GM18909 (cell line): ENCODE results near the gene ALG2.
A peak's percentile ranks its signal among the peaks of the same experiment; 100 is the strongest.

Experiments
- ATAC-seq: cut with Tn5 transposase; IDR thresholded peaks from one replicate; pipeline ENCODE4 v1.9.1; 2021; ENCODE audit warnings: mild to moderate bottlenecking; ENCODE audit not compliant: unreplicated experiment, poor library complexity

ALG2 gene

DNA sequence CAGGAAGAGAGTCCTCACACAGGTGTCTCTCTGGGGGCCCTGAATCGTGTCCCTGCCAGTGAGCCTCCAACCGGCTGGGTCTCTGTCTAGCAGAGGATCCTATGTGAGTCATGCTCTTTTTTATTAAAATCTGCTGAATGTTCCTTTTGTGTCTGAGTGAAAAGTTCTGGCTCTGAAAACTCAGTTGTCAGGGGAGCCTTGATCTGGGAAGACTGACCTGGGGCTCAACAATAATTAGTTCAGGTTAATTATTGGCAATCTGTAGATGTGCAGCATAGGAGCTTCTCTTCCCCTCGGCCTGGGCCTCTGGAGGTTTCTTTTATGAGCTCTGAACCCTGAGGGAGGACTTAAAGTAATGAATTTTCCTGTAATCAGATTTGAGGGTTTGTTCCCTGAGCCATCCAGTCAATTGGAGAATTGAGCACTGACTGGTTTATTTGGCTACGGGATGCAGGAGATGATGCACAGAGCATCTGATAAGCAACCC is 45.2 kb downstream of the ALG2 start:
- ATAC-seq = no peak

GRCh38 chr9:99173570-99174504 is 47.9 kb downstream of the ALG2 start:
- ATAC-seq = peak; percentile 75

DNA sequence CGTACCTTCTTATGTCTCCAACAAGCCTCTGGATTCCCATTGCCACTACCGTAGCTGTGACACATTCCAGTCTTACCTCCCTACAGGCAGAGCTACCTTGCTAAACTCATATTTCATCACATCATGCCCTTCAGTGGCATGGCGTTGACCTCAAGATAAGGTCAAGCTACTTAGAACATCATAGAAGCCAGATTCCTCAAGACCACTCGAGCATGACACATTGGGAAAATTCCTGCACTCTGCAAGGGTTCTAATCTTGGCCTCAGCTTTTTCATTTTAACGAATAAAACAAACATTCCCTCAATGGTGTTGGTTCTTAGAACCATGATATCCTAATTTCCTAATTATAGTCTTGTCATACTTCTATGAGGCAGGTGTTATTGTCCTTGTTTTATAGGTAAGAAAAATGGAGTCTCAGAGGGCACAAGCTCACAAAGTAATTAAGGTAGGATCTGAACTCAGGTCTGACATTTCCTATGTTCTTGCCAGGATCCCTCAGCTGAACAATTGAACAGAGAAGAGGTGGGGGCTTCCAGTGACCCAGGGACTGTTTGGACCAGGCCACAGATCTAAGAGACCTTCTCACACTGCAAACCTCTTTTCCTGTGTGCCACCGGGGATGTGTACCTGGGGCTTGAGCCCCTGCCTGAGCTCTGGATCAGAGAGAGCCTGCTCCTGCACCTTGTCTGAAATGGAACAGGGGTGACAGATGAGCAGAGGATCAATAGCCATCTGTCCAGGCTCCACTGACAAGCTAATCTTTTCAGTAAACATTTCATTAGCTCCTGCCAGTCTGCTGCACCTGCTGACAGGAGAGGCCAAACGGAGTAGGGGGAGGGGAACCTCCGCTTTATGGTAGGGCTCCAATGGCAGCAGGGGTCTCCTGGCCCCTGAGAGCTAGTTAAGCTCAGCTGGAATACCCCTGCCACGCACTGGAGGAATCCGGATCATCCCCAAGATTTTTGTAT is 49.3 kb downstream of the ALG2 start:
- no peak for ATAC-seq

DNA sequence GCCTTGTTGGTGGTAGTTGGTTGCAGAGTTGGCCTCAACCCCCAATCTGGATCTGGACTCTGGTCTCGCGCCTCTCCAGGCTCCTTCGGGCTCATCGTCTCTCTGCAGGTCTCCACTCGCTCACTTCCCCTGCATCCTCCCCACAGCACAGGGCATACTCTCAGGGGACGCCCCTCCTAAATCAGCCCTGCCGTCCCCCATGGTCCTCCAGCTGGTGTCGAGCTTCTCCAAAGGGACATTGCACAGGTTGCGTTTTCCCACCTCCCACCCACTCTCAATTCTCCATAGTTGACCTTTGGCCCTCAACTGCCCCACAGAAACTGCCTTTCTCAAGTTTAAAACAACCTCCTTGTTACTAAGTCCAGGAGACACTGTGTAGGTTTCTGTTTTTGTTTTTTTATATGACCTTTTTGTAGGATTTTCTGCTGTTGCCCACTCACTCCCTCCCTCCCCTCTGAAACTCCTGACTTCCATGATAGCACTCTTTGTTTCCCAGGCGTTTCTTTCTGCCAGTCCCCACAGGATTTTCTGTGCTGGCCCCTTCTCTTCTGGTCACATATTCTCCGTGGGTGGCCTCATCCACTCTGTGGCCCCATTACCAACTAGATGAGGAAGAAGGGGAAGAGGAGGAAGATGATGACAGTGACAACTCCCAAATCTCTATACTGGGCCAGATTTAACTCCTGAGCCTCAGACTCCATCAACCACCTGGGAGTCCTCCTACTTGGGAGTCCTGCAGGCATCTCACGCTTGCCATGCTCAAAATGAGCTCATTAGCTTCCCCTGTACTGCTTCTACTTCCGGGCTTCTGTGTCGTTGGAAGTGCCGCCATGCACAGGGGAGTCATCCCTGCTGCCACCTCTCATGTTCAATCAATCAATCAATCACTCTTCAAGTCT is 50.3 kb downstream of the ALG2 start:
- ATAC-seq = no peak

GRCh38 chr9:99169982-99170761 is 51.6 kb downstream of the ALG2 start:
- no peak for ATAC-seq

DNA sequence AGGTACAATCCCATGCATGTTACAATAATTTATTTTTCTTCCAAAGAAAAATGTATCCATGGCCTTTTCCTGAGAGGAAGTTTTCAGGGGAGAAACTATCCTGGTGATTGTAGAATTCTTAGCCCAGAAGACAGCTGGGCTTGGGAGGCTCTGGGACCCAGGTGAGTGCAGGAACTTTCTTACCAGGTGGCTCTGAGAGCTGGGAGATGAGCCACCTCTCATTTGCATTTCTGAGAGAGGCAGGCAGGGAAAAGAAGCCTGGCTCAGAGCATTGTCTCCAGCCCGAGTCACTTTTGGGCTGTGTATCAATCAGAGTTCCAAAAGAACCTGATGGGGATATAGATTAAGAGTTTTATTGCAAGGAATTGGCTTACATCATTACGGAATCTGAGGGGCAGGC is 52.7 kb downstream of the ALG2 start:
- no peak for ATAC-seq

DNA sequence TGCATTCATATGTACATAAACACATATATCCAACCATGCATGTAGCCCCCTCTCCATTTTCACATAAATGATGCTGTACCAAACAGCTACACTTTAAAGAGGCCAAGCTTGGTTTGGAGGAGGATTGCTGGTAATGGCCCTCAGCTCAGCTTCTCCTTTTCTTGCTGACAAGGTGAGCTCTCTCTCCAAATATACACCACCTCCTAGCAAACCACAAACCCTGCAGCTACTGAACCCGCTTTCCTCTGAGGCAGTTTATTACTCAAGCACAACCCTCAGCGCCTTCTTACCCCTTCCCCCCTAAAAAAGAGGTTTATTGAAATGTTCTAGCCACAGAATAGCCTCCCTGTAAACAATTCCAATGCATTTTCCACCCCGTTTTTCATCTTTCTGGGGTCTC is 54.0 kb downstream of the ALG2 start:
- ATAC-seq = no peak

GRCh38 chr9:99167119-99167518 is 54.6 kb downstream of the ALG2 start:
- ATAC-seq = no peak
